GM19455 (cell line): Measurements from ENCODE around the gene JARID2.

ENCODE experiments used
- ATAC-seq: cut with Tn5 transposase; IDR thresholded peaks from one replicate; pipeline ENCODE4 v1.9.1; 2021; ENCODE audit not compliant: unreplicated experiment

The JARID2 gene

GRCh38 chr6:15368873-15369272, 123.0 kb downstream of the JARID2 start:
- no peak for ATAC-seq

- ATAC-seq, result no peak
These were observed 124.0 kb downstream of the JARID2 start for GRCh38 chr6:15369838-15370237.

DNA sequence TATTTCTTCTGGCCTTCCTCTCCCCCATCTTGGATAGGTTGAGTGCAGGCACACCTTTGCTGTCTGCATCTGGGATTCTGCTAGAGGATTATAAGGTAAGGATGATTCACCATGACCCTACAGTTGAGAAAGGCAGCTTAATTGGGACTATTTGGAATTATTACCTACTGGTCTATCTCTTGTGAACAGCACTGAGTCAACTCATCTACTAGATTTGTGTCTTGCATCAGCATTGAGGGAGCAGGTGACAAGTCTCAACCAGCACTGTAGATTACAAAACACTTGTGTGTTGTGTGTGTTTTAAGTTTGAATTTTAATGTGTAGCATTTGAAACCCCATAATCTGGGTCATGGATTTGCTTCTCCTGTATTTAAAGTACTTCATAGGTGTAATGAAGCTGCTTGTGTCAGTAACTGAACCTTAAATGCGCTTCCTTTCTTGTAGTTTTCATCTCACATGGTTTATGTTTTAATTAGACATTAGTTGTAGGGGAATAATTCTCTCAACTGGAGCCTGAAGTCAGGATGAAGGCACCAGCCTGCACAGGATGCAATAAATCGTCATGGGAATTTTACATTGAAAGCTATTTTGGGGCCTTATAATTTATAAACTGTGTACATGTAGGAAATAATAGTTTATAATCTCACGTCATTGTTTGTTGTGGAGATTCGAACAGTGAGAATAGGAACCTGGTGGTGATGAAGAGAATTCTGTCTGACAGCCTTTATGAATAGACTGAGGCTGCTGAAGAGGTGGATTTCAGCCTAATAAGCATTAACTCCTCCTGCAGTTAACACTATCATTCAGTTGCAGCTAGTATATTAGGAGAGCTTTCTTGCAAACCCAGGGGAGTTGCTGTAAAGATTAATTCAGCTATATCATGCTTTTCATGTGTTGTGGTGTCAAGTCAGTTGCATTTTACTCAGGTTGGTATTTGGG, 125.1 kb downstream of the JARID2 start:
- no peak for ATAC-seq

DNA sequence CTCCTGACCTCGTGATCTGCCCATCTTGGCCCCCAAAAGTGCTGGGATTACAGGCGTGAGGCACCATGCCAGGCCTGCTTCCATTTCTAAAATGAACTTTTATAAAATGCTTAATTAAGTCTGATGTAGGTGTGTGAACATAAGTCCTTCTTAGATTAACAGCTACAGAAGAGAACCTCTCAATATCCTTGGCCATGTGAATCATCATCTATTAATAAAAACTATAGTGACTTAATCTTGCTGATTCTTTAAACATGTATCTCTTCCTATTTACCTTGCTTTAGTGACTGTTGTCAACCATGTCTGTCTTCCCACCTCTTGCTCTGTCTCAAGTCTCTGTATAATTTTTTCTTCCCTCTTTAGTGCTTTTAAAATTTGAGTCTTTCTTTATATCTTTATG, 127.1 kb downstream of the JARID2 start:
- no peak for ATAC-seq

GRCh38 chr6:15374119-15374518, 128.2 kb downstream of the JARID2 start:
- no peak for ATAC-seq

DNA sequence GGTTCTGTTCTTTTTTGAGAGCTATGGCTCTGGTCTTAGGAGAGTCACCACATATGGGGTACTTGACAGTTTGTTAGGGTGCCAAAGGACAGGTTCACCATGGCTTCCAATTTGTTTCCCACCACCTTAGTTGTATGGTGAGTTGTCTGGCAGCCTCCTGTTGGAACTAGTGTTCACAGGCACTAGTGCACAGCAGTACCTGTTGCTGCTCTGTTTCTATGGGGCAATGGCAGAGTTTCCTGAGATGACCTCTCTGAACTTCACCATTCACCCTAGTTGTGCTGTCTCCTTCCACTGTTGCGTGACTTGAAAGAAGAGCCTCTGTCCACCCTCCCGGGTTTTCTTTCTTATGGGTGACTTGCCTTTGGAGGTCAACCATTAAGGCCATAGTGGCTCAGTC, 129.1 kb downstream of the JARID2 start:
- no peak for ATAC-seq

GRCh38 chr6:15375638-15376290, 129.9 kb downstream of the JARID2 start:
- ATAC-seq, result no peak

DNA sequence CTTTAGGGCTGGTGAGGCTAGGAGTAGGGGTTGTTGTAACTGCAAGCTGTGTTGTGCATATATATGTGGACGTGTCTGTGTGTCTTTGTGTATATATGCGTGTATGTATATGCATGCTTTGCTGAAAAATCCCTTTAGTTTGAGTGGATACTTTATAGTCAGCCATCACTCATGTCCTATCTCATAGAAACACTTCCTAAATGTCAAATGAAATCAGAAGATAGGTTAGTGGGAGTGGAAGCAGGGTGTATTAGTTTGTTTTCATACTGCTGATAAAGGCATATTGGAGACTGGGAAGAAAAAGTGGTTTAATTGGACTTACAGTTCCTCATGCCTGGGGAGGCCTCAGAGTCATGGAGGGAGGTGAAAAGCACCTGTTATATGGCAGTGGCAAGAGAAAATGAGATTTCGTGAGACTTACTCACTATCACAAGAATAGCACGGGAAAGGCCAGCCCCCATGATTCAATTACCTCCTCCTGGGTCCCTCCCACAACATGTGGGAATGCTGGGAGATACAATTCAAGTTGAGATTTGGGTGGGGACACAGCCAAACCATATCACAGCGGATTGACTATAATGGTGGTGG, 131.1 kb downstream of the JARID2 start:
- ATAC-seq, result no peak

GRCh38 chr6:15378272-15378671, 132.4 kb downstream of the JARID2 start:
- ATAC-seq, result no peak

GRCh38 chr6:15378866-15379265, 133.0 kb downstream of the JARID2 start:
- ATAC-seq, result no peak

- no peak for ATAC-seq
These were observed 134.5 kb downstream of the JARID2 start for GRCh38 chr6:15380351-15380750.

DNA sequence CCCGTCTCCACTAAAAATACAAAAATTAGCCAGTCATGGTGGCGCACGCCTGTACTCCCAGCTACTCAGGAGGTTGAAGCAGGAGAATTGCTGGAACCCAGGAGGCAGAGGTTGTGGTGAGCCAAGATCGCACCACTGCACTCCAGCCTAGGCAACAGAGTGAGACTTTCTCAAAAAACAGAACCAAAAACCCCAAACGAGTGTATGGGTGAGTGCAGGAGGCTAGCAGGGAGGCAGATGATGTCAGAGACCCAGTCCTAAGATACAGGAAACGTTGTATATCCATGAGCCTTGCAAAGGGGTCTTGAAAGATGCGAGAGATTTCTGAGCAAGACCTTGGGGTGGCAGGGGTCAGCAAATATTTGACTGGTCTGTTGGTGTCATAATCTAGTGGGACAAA, 136.2 kb downstream of the JARID2 start:
- ATAC-seq, result no peak

DNA sequence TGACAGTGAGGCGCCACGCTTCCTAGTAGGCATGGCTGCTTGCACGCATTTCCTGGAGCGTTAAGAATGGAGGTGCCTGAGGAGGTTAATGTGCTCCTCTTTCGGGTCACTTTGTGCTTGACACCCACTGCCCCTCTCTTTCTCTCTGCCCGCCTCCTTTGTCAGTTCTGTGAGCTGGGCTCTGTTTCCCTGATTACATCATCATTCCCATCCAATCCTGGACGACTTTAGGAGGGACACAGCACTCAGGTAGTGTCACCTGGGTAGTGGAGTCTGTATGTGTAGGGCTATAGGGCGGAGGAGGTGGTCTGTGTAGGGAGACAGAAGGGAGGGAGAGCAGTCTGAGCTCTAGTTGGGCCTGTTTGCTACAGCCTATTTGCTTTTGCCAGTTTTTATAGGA, 136.8 kb downstream of the JARID2 start:
- no peak for ATAC-seq

DNA sequence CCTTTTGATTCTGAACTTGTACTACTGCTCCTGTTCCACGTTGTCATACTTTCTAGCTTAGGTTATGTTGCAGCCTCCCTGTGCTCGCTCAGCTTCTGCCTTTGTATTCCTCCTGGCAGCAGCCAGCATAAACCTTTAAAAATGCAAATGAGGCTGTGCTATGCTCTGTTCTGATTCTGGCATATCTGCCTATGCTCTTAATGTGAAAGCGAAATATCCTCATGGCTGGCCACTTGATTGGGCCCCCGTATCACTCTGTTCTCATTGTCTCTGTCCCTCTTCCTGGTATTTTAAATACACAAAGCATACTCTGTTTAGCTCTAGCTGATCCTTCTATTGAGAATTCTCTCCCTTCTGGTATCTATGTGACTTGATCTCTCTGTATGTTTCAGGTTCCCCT, 139.0 kb downstream of the JARID2 start:
- no peak for ATAC-seq

DNA sequence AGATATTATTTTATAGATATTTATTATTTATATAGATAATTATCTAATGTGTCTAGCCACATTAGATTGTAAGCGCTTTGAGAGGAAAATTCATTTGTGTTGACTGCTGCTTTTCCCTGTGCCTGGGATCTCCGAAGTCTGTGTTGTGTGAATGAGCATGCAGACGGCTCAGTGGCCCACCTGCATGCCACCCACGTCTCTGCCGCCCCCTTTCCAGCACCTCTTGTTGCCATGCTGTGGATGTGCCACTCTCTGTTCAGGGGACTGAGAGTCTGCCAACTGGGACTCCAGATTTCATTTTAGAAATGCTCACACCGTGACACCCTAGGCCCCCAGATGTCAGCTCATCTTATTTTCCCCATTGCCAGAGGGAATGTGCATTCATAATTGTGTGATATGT, 139.7 kb downstream of the JARID2 start:
- no peak for ATAC-seq

- no peak for ATAC-seq
These were observed 140.4 kb downstream of the JARID2 start for GRCh38 chr6:15386110-15386755.

DNA sequence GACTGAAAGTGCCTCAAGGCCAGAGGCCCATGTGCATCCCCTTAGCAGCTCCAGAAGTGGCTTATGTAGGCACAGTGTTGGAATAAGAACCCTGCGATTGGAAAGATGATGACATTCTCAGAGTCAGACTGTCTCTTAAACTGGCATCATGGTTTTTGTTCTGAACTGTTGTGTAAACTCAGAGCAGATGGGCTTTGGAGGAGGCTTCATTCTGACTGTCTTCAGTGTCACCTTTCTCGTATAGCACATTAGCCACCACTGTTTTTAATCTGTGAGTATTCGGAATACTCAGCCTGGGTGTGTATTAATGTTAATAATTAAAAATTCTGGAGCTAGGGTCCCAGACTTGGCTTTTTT, 140.9 kb downstream of the JARID2 start:
- ATAC-seq, result no peak

- no peak for ATAC-seq
These were observed 141.2 kb downstream of the JARID2 start for GRCh38 chr6:15387118-15387517.

DNA sequence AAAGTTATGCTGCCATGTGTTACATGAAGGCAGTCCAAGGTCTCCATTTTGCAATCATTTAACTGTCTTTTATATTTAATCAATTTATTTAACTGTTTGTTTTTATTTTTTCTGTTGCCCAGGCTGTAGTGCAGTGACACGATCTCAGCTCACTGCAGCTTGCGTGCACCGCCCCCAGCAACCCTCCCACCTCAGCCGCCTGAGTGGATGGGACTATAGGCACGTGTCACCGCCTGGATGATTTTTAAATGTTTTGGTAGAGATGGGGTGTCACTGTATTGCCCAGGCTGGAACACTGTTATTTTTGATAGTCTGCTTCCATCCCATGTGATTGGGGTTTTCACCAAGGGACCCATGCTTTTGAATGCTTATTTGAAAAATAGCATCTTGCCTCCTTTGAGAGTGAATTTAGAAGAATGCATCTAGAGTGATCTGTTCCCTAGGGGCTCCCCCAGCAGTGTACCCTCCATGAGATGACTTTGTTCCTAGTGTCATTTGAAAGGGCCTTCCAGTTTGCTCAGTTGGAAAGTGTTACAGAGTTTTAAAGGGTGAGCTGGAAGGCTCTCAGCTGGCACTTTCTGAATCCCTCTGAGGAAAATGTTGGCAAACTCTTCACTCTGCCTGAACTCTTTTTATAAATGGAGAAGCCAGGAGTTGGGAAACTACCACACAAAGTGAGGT, 143.4 kb downstream of the JARID2 start:
- no peak for ATAC-seq

DNA sequence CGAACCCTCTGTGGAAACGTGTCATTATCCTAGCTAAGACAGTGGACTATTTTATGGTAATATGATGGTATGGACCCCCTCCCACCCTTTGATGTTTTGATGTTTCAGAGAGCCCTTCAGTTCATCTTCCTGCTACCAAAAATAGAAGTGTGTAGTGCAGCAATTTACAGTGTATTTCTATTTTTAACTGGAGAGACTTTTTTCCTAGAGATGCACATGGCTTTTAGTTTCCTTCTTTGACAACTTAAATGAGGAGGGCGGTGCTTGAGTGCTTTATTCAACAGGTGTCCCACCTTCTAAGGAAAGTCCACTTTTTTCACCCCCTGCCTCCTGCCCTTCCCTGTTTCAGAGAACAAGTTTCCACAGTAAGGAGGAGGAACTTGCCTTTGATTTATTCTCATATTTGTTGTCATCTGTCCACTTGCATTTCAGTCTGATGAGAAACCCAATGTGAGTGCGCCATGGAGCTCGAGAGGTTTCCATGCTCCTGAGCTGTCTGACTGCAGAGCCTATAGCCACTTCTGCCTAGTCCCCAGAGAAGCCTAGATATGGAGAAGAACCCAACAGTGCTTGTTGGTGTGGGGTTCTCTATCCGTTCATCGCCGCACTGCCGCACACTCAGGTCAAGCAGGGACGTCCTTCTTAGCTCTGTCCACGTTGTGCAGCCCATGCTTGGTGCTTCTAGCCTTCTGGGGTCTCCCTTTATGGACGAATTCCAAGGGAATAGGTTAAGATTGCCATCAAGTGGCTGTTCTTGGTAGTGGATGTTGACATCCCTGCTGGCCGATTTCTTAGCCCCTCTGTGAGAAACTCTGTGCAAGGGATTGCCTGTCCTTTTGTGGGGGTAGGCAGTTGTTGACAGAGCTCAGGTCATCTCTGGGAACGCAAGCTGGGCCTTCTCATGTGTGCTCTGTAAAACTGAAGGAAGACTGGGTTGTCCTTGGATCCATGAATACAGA, 144.2 kb downstream of the JARID2 start:
- ATAC-seq, result no peak
